ENCODE measurements around the gene RERE. TPM values are rescaled to one million over a fixed set of nuclear protein-coding genes. Genes with fewer than 3 reads are reported as not detected.
"Not testable (repeated sequence)": the region's sequence is repeated elsewhere in the genome, so short reads cannot be mapped to it uniquely, and the experiment has no call there.

The RERE gene
- total RNA-seq, 1 donor from 2014 or later, result 134 TPM

- DNase-seq (ENCODE audit: low spot score), result no peak
- no peak for ATAC-seq
- intact Hi-C loops (cut with DNase I), result no loop called here
Measured at GRCh38 chr1:8639148-8639547, 178.3 kb downstream of the RERE start.

GRCh38 chr1:8633741-8634501 is 183.5 kb downstream of the RERE start:
- ATAC-seq (no peak), DNase-seq (ENCODE audit: low spot score) (no peak)
- intact Hi-C loops (cut with DNase I), result no loop called here

GRCh38 chr1:8632102-8632501 is 185.3 kb downstream of the RERE start:
- ATAC-seq (no peak), DNase-seq (ENCODE audit: low spot score) (no peak)
- intact Hi-C loops (cut with DNase I), result no loop called here

- DNase-seq (ENCODE audit: low spot score) (no peak), ATAC-seq (no peak)
- intact Hi-C loops (cut with DNase I), result no loop called here
Measured at GRCh38 chr1:8631163-8631562, 186.3 kb downstream of the RERE start.

GRCh38 chr1:8629241-8630091 is 188.0 kb downstream of the RERE start:
- ATAC-seq (peak; percentile 42), DNase-seq (ENCODE audit: low spot score) (no peak)
- intact Hi-C loops (cut with DNase I), result no loop called here

GRCh38 chr1:8628606-8629005 is 188.8 kb downstream of the RERE start:
- intact Hi-C loops (cut with DNase I), result no loop called here
- DNase-seq (ENCODE audit: low spot score), result no peak
- ATAC-seq, result no peak

- intact Hi-C loops (cut with DNase I), result no loop called here
- ATAC-seq, result no peak
- DNase-seq (ENCODE audit: low spot score), result no peak
Measured at GRCh38 chr1:8627728-8628127, 189.7 kb downstream of the RERE start.

- intact Hi-C loops (cut with DNase I), result no loop called here
- DNase-seq (ENCODE audit: low spot score) (no peak), ATAC-seq (no peak)
Measured at GRCh38 chr1:8625981-8626898, 191.2 kb downstream of the RERE start.

GRCh38 chr1:8625491-8625890 is 191.9 kb downstream of the RERE start:
- ATAC-seq, result no peak
- DNase-seq (ENCODE audit: low spot score), result no peak
- intact Hi-C loops (cut with DNase I), result no loop called here

- DNase-seq (ENCODE audit: low spot score); intact Hi-C loops (cut with DNase I); ATAC-seq: not testable (repeated sequence)
Measured at GRCh38 chr1:8623651-8624192, 193.7 kb downstream of the RERE start.

- intact Hi-C loops (cut with DNase I); ATAC-seq; DNase-seq (ENCODE audit: low spot score): not testable (repeated sequence)
Measured at GRCh38 chr1:8621785-8622348, 195.6 kb downstream of the RERE start.

- intact Hi-C loops (cut with DNase I); DNase-seq (ENCODE audit: low spot score); ATAC-seq: not testable (repeated sequence)
Measured at GRCh38 chr1:8621034-8621582, 196.3 kb downstream of the RERE start.

- ATAC-seq; intact Hi-C loops (cut with DNase I); DNase-seq (ENCODE audit: low spot score): not testable (repeated sequence)
Measured at GRCh38 chr1:8619917-8620502, 197.4 kb downstream of the RERE start.

- ATAC-seq; intact Hi-C loops (cut with DNase I); DNase-seq (ENCODE audit: low spot score): not testable (repeated sequence)
Measured at GRCh38 chr1:8619419-8619818, 198.0 kb downstream of the RERE start.

- intact Hi-C loops (cut with DNase I); DNase-seq (ENCODE audit: low spot score); ATAC-seq: not testable (repeated sequence)
Measured at GRCh38 chr1:8616791-8617190, 200.6 kb downstream of the RERE start.

- DNase-seq (ENCODE audit: low spot score); ATAC-seq: not testable (repeated sequence)
Measured at GRCh38 chr1:8611634-8612515, 205.6 kb downstream of the RERE start.

GRCh38 chr1:8607906-8608305 is 209.5 kb downstream of the RERE start:
- DNase-seq (ENCODE audit: low spot score) (no peak), ATAC-seq (no peak)
- intact Hi-C loops (cut with DNase I), result no loop called here

More at GRCh38 chr1:8611634-8612515, 205.6 kb downstream of the RERE start:
- intact Hi-C loops (cut with DNase I), result not testable (repeated sequence)
